B cell (primary cell): ENCODE results near the gene SPRR5. TPM values are rescaled to one million over a fixed set of nuclear protein-coding genes. Genes with fewer than 3 reads are reported as not detected.

Source experiments
- ATAC-seq: fragments of 200-7000 bp; cut with Tn5 transposase; one replicate; pipeline ENCODE4 v1.10.0; 2021; ENCODE audit warnings: low read depth, mild to moderate bottlenecking, moderate number of reproducible peaks, moderate library complexity
- CTCF ChIA-PET: fragments of 350-600 bp; sonication (Branson Sonifier 250); formaldehyde crosslinking; loops from one replicate; lab custom pipeline; 2021; ENCODE audit warnings: antibody characterized with exemption, inconsistent platforms; lab: Charles Lee
- POLR2A ChIA-PET: fragments of 350-600 bp; sonication (Branson Sonifier 250); formaldehyde crosslinking; loops from one replicate; lab custom pipeline; 2021; ENCODE audit warnings: antibody characterized with exemption; lab: Charles Lee
- DNase-seq: peaks from one replicate; pipeline ENCODE4 v3.0.0; 2013
- H2AFZ ChIP-seq: 2 replicates; pipeline ENCODE4 v1.6.1; 2012; ENCODE audit warnings: mild to moderate bottlenecking, low read depth, low read length; ENCODE audit not compliant: insufficient read depth, poor library complexity, severe bottlenecking
- H3K27ac ChIP-seq, 2 donors: 1 replicate in 1 of 2; 2 replicates in 1 of 2; pipeline ENCODE4 v1.5.1; 2012 to 2013; ENCODE audit warnings: low read length in 2 of 2, mild to moderate bottlenecking in 2 of 2, moderate library complexity in 1 of 2
- H3K27me3 ChIP-seq, 4 experiments: fragments of 200-600 bp in 1 of 4; sonication (generic) in 1 of 4; replicated peaks in 1 of 4; 1 replicate in 2 of 4; 2 replicates in 2 of 4; pipeline versions ENCODE4 v1.6.1 to v1.7.0; 2013 to 2016; ENCODE audit warnings: low read length in 3 of 4, mild to moderate bottlenecking in 2 of 4, mixed read lengths in 1 of 4, moderate library complexity in 1 of 4; ENCODE audit not compliant: insufficient read depth in 4 of 4, control insufficient read depth in 3 of 4; ENCODE audit errors: control extremely low read depth in 1 of 4
- H3K36me3 ChIP-seq, 2 experiments: replicated peaks in 1 of 2; 1 replicate in 1 of 2; 2 replicates in 1 of 2; pipeline versions ENCODE4 v1.6.1 to v1.7.1; 2013; ENCODE audit warnings: low read length in 1 of 2; ENCODE audit not compliant: insufficient read depth in 2 of 2, control insufficient read depth in 1 of 2; ENCODE audit errors: control extremely low read depth in 1 of 2, extremely low read depth in 1 of 2
- H3K4me1 ChIP-seq, 2 donors: fragments of 200-600 bp in 1 of 2; sonication (generic) in 1 of 2; 1 replicate in 1 of 2; 2 replicates in 1 of 2; pipeline versions ENCODE4 v1.5.1 to v1.6.1; 2013 to 2017; ENCODE audit warnings: low read length in 2 of 2; ENCODE audit not compliant: control insufficient read depth in 2 of 2, insufficient read depth in 2 of 2
- H3K4me2 ChIP-seq: replicated peaks from 2 replicates; pipeline ENCODE3; 2012; ENCODE audit warnings: mild to moderate bottlenecking, low read depth, low read length; ENCODE audit not compliant: poor library complexity, severe bottlenecking
- H3K4me3 ChIP-seq, 5 experiments: fragments of 200-600 bp in 1 of 5; sonication (generic) in 1 of 5; 1 replicate in 3 of 5; 2 replicates in 2 of 5; pipeline versions ENCODE4 v1.5.1 to v1.7.0; 2011 to 2016; ENCODE audit warnings: low read length in 4 of 5, mild to moderate bottlenecking in 4 of 5, low read depth in 2 of 5, control low read depth in 1 of 5, moderate library complexity in 1 of 5; ENCODE audit not compliant: insufficient read depth in 1 of 5; ENCODE audit errors: control extremely low read depth in 1 of 5, extremely low read depth in 1 of 5
- H3K79me2 ChIP-seq: fragments of 200-600 bp; sonication (generic); one replicate; pipeline ENCODE4 v1.6.0; 2016; ENCODE audit warnings: low read length; ENCODE audit not compliant: control insufficient read depth, insufficient read depth
- H3K9ac ChIP-seq: fragments of 200-600 bp; sonication (generic); 2 replicates; pipeline ENCODE4 v1.6.1; 2017; ENCODE audit warnings: mild to moderate bottlenecking, low read length, moderate library complexity
- H3K9me3 ChIP-seq, 3 donors: one replicate each; pipeline versions ENCODE4 v1.6.1 to v1.7.1; 2013; ENCODE audit warnings: low read length in 2 of 3; ENCODE audit not compliant: control insufficient read depth in 2 of 3, insufficient read depth in 1 of 3; ENCODE audit errors: control extremely low read depth in 1 of 3
- H4K20me1 ChIP-seq: 2 replicates; pipeline ENCODE4 v1.6.0; 2012; ENCODE audit warnings: mild to moderate bottlenecking, low read length; ENCODE audit not compliant: insufficient read depth, control insufficient read depth, poor library complexity, severe bottlenecking
- H3K27ac Mint-ChIP-seq: one replicate; pipeline ENCODE4 v1.8.0; 2021; ENCODE audit warnings: mixed read lengths
- H3K27me3 Mint-ChIP-seq: one replicate; pipeline ENCODE4 v1.8.0; 2021; ENCODE audit warnings: mixed read lengths
- H3K4me1 Mint-ChIP-seq: one replicate; pipeline ENCODE4 v1.8.0; 2021; ENCODE audit warnings: mixed read lengths
- H3K4me3 Mint-ChIP-seq: one replicate; pipeline ENCODE4 v1.8.0; 2021; ENCODE audit warnings: mixed read lengths
- H3K9me3 Mint-ChIP-seq: one replicate; pipeline ENCODE4 v1.8.0; 2022; ENCODE audit warnings: mixed read lengths; ENCODE audit not compliant: insufficient read depth
- CTCF ChIP-seq: fragments of 200-600 bp; IDR thresholded peaks from one replicate; pipeline ENCODE4 v1.8.0; 2022; ENCODE audit warnings: antibody characterized with exemption, mild to moderate bottlenecking
- EZH2 ChIP-seq: IDR thresholded peaks from 2 replicates; pipeline ENCODE4 v1.6.1; 2012; ENCODE audit warnings: borderline replicate concordance, low read depth, mild to moderate bottlenecking, moderate library complexity, low read length; ENCODE audit not compliant: insufficient read depth, poor library complexity, severe bottlenecking
- WGBS: methylation state at CpG from one replicate; pipeline ENCODE4 v1.1.5; 2013; ENCODE audit warnings: missing lambda C conversion rate; ENCODE audit not compliant: insufficient coverage; 5-methylcytosine and 5-hydroxymethylcytosine counted together
- intact Hi-C: fragments of 100-400 bp; cut with micrococcal nuclease; formaldehyde crosslinking; loops from one replicate; pipeline ENCODE4 v1.10.0; 2022
- polyA plus RNA-seq: library from polyadenylated mRNA; depleted of rRNA; stranded (reverse); fragments of >200 nt; gene quantifications from 2 replicates; pipeline ENCODE4 v1.2.3, GENCODE V29; 2012
- small RNA-seq: library from RNA; depleted of rRNA; stranded (forward); fragments of <200 nt; gene quantifications from one replicate; pipeline ENCODE3, GENCODE V24; 2012; ENCODE audit warnings: low replicate concordance, low read depth; ENCODE audit not compliant: insufficient read length
- total RNA-seq, 2 donors: library from RNA; stranded (reverse); fragments of 120-200 nt in 1 of 2; gene quantifications; 1 replicate in 1 of 2; 2 replicates in 1 of 2; pipeline versions ENCODE4 v1.2.3 to v1.2.4, GENCODE V29; 2013 to 2022

SPRR5 gene
- total and polyA plus RNA-seq, 2 donors (not counting 1 experiment from before 2014, with no cell fraction given): not detected

GRCh38 chr1:152997901-152998300 lies 50.9 kb downstream of the SPRR5 start:
- Mint-ChIP-seq H3K27ac (no peak overlapping the region), H3K4me3 (no peak overlapping the region), H3K4me1 (no peaks in the 10 kb centered on the region), H3K27me3 (peaks cover 29% of the 10 kb centered on the region), H3K9me3 (peaks cover 6% of the 10 kb centered on the region)
- no peaks in the 10 kb centered on the region for H3K4me1 ChIP-seq
- no peak for DNase-seq
- H3K9ac ChIP-seq: no peak overlapping the region
- H3K4me3 ChIP-seq: no peak overlapping the region
- intact Hi-C loops: no loop called here
- ATAC-seq: no peak
- H3K36me3 ChIP-seq: no peaks in the 10 kb centered on the region
- no peak overlapping the region for H3K27ac ChIP-seq
- H2AFZ ChIP-seq: no peak overlapping the region
- H3K9me3 ChIP-seq: peaks cover 0 to 3% (median 0%) of the 10 kb centered on the region in 3 donors
- no peak for TF ChIP-seq EZH2
- TF ChIP-seq CTCF: no peak
- no peaks in the 10 kb centered on the region for H4K20me1 ChIP-seq
- H3K27me3 ChIP-seq: peaks cover 0 to 7% (median 0%) of the 10 kb centered on the region in 4 experiments
- no peaks in the 10 kb centered on the region for H3K79me2 ChIP-seq
- ChIA-PET CTCF (no interaction called here), POLR2A (no interaction called here)
- no peak overlapping the region for H3K4me2 ChIP-seq
- WGBS: 43% methylated on average over 5 of the region's 7 CpGs

GRCh38 chr1:152998476-152998875 lies 51.5 kb downstream of the SPRR5 start:
- WGBS: 94% methylated on average over 2 of the region's 4 CpGs
- Histone ChIP-seq H3K27ac (no peak overlapping the region), H2AFZ (no peak overlapping the region), H3K27me3 (peaks cover 0 to 7% (median 0%) of the 10 kb centered on the region in 4 experiments), H3K36me3 (no peaks in the 10 kb centered on the region), H3K9me3 (peaks cover 0 to 3% (median 0%) of the 10 kb centered on the region in 3 donors), H3K4me2 (no peak overlapping the region), H3K9ac (no peak overlapping the region), H4K20me1 (no peaks in the 10 kb centered on the region), H3K4me3 (no peak overlapping the region), H3K4me1 (no peaks in the 10 kb centered on the region), H3K79me2 (no peaks in the 10 kb centered on the region)
- Mint-ChIP-seq H3K9me3 (peaks cover 6% of the 10 kb centered on the region), H3K4me3 (no peak overlapping the region), H3K27me3 (peaks cover 30% of the 10 kb centered on the region), H3K27ac (no peak overlapping the region), H3K4me1 (no peaks in the 10 kb centered on the region)
- TF ChIP-seq EZH2: no peak
- TF ChIP-seq CTCF: no peak
- intact Hi-C loops: no loop called here
- DNase-seq (no peak), ATAC-seq (no peak)
- ChIA-PET CTCF (no interaction called here), POLR2A (no interaction called here)

Small RNA genes within 50 kb of the gene (small RNA-seq; reads per million reads assigned to genes)
- not detected for gene SPRR1A

Other genes starting within 250 kb of the SPRR5 start
- not detected in 2 replicates for gene LCE2A, start 248.9 kb upstream of the SPRR5 start, total RNA-seq
- not detected in 2 replicates for gene LCE2A, start 248.9 kb upstream of the SPRR5 start, polyA plus RNA-seq
- not detected in 2 replicates for gene LCE4A, start 239.0 kb upstream of the SPRR5 start, total RNA-seq
- gene LCE4A, start 239.0 kb upstream of the SPRR5 start, polyA plus RNA-seq: not detected in 2 replicates
- not detected in 2 replicates for gene KPRP, start 189.2 kb upstream of the SPRR5 start, total RNA-seq
- gene KPRP, start 189.2 kb upstream of the SPRR5 start, polyA plus RNA-seq: not detected in 2 replicates
- not detected in 2 replicates for gene LCE1F, start 172.1 kb upstream of the SPRR5 start, total RNA-seq
- not detected in 2 replicates for gene LCE1F, start 172.1 kb upstream of the SPRR5 start, polyA plus RNA-seq
- not detected in 2 replicates for gene LCE1E, start 160.9 kb upstream of the SPRR5 start, total RNA-seq
- not detected in 2 replicates for gene LCE1E, start 160.9 kb upstream of the SPRR5 start, polyA plus RNA-seq
- not detected in 2 replicates for gene LCE1D, start 150.5 kb upstream of the SPRR5 start, total RNA-seq
- not detected in 2 replicates for gene LCE1D, start 150.5 kb upstream of the SPRR5 start, polyA plus RNA-seq
- not detected in 2 replicates for gene LCE1C, start 140.6 kb upstream of the SPRR5 start, total RNA-seq
- gene LCE1C, start 140.6 kb upstream of the SPRR5 start, polyA plus RNA-seq: not detected in 2 replicates
- not detected in 2 replicates for gene LCE1B, start 135.2 kb upstream of the SPRR5 start, total RNA-seq
- not detected in 2 replicates for gene LCE1B, start 135.2 kb upstream of the SPRR5 start, polyA plus RNA-seq
- not detected in 2 replicates for gene LCE1A, start 119.7 kb upstream of the SPRR5 start, total RNA-seq
- not detected in 2 replicates for gene LCE1A, start 119.7 kb upstream of the SPRR5 start, polyA plus RNA-seq
- gene LCE6A, start 104.3 kb upstream of the SPRR5 start, total RNA-seq: not detected in 2 replicates
- not detected in 2 replicates for gene LCE6A, start 104.3 kb upstream of the SPRR5 start, polyA plus RNA-seq
- gene LCE7A, start 87.2 kb upstream of the SPRR5 start, total RNA-seq: not detected in 2 replicates
- gene LCE7A, start 87.2 kb upstream of the SPRR5 start, polyA plus RNA-seq: not detected in 2 replicates
- gene SMCP, start 68.9 kb upstream of the SPRR5 start, total RNA-seq: not detected in 2 replicates
- gene SMCP, start 68.9 kb upstream of the SPRR5 start, polyA plus RNA-seq: not detected in 2 replicates
- gene IVL, start 38.7 kb upstream of the SPRR5 start, total RNA-seq: not detected in 2 replicates
- not detected in 2 replicates for gene IVL, start 38.7 kb upstream of the SPRR5 start, polyA plus RNA-seq
- not detected in 2 replicates for gene SPRR4, start 23.4 kb downstream of the SPRR5 start, total RNA-seq
- not detected in 2 replicates for gene SPRR4, start 23.4 kb downstream of the SPRR5 start, polyA plus RNA-seq
- gene SPRR1A, start 36.9 kb downstream of the SPRR5 start, total RNA-seq: not detected in 2 replicates
- gene SPRR1A, start 36.9 kb downstream of the SPRR5 start, polyA plus RNA-seq: not detected in 2 replicates
- not detected in 2 replicates for gene SPRR3, start 54.5 kb downstream of the SPRR5 start, total RNA-seq
- not detected in 2 replicates for gene SPRR3, start 54.5 kb downstream of the SPRR5 start, polyA plus RNA-seq
- not detected in 2 replicates for gene SPRR1B, start 84.0 kb downstream of the SPRR5 start, total RNA-seq
- gene SPRR1B, start 84.0 kb downstream of the SPRR5 start, polyA plus RNA-seq: not detected in 2 replicates
- gene SPRR2D, start 93.9 kb downstream of the SPRR5 start, total RNA-seq: not detected in 2 replicates
- gene SPRR2D, start 93.9 kb downstream of the SPRR5 start, polyA plus RNA-seq: not detected in 2 replicates
- gene SPRR2A, start 110.3 kb downstream of the SPRR5 start, total RNA-seq: not detected in 2 replicates
- not detected in 2 replicates for gene SPRR2A, start 110.3 kb downstream of the SPRR5 start, polyA plus RNA-seq
- not detected in 2 replicates for gene SPRR2B, start 124.4 kb downstream of the SPRR5 start, total RNA-seq
- gene SPRR2B, start 124.4 kb downstream of the SPRR5 start, polyA plus RNA-seq: not detected in 2 replicates
- not detected in 2 replicates for gene SPRR2E, start 147.3 kb downstream of the SPRR5 start, total RNA-seq
- gene SPRR2E, start 147.3 kb downstream of the SPRR5 start, polyA plus RNA-seq: not detected in 2 replicates
- gene SPRR2F, start 166.3 kb downstream of the SPRR5 start, total RNA-seq: not detected in 2 replicates
- not detected in 2 replicates for gene SPRR2F, start 166.3 kb downstream of the SPRR5 start, polyA plus RNA-seq
- gene SPRR2G, start 203.7 kb downstream of the SPRR5 start, total RNA-seq: not detected in 2 replicates
- not detected in 2 replicates for gene SPRR2G, start 203.7 kb downstream of the SPRR5 start, polyA plus RNA-seq